ENCODE results near the gene CIZ1.

CIZ1 gene

DNA sequence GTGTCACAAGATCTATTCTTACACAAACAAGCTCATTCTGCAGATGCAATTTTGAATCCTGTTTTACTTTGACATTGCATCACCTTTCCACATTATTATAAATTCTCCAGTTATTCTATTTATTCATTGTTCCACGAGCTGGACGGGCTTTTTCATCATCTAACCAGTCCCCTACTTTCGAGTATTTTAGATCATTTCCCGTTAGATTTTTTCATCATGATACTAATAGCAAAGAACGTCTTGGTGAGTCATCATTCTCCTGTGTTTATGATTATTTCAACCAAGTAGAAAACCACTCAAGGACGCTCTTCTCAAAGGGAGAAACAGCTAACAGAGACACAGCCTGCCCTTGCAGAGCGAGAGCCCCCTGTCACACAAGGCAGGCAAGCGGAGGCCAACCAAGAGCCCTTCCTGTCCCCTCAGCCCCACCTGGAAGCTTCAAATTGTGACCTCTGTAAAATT is 16.2 kb downstream of the CIZ1 start:
- TF ChIP-seq POLR2AphosphoS5 (IDR thresholded peaks at IDR 0.05; ENCODE audit: low read depth, low read length) (no peak), SIN3A (IDR thresholded peaks at IDR 0.05; ENCODE audit: borderline replicate concordance, insufficient read depth, low read length) (no peak), FOXP2 (optimal IDR thresholded peaks at IDR 0.05; ENCODE audit: borderline replicate concordance, extremely low read depth, extremely low read length, insufficient read depth) (no peak), TAF1 (IDR thresholded peaks at IDR 0.05; ENCODE audit: borderline replicate concordance, insufficient read depth, low read length) (no peak)
- TF ChIP-seq, protein P1, sequence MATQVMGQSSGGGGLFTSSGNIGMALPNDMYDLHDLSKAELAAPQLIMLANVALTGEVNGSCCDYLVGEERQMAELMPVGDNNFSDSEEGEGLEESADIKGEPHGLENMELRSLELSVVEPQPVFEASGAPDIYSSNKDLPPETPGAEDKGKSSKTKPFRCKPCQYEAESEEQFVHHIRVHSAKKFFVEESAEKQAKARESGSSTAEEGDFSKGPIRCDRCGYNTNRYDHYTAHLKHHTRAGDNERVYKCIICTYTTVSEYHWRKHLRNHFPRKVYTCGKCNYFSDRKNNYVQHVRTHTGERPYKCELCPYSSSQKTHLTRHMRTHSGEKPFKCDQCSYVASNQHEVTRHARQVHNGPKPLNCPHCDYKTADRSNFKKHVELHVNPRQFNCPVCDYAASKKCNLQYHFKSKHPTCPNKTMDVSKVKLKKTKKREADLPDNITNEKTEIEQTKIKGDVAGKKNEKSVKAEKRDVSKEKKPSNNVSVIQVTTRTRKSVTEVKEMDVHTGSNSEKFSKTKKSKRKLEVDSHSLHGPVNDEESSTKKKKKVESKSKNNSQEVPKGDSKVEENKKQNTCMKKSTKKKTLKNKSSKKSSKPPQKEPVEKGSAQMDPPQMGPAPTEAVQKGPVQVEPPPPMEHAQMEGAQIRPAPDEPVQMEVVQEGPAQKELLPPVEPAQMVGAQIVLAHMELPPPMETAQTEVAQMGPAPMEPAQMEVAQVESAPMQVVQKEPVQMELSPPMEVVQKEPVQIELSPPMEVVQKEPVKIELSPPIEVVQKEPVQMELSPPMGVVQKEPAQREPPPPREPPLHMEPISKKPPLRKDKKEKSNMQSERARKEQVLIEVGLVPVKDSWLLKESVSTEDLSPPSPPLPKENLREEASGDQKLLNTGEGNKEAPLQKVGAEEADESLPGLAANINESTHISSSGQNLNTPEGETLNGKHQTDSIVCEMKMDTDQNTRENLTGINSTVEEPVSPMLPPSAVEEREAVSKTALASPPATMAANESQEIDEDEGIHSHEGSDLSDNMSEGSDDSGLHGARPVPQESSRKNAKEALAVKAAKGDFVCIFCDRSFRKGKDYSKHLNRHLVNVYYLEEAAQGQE (IDR thresholded peaks at IDR 0.05; ENCODE audit: insufficient read depth in 1 of 2, low read depth in 2 of 2, low read length in 2 of 2) = no peak

DNA sequence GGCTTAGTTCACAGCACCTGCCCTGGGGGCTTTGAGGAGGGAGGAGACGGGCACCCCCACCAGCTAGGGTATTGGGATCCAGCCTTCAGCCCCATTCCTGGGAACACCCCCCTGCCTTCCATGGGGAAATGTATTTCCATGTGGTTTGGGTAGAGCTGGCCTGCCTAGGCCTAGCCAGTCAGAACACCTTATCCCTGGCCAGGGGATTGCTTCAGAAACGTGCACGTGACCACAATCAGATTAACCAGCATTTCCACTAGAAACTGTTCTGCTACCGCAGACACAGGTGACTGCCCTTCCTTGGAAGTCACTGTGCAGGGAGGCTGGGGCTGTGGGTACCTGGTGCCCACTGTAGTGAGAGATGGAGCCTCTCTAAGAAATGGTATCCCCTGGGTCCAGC is 17.3 kb downstream of the CIZ1 start:
- TF ChIP-seq POLR2AphosphoS5 (IDR thresholded peaks at IDR 0.05; ENCODE audit: low read depth, low read length) (no peak), FOXP2 (optimal IDR thresholded peaks at IDR 0.05; ENCODE audit: borderline replicate concordance, extremely low read depth, extremely low read length, insufficient read depth) (no peak), TAF1 (IDR thresholded peaks at IDR 0.05; ENCODE audit: borderline replicate concordance, insufficient read depth, low read length) (no peak), SIN3A (IDR thresholded peaks at IDR 0.05; ENCODE audit: borderline replicate concordance, insufficient read depth, low read length) (no peak)
- TF ChIP-seq, protein P1 (IDR thresholded peaks at IDR 0.05; ENCODE audit: insufficient read depth in 1 of 2, low read depth in 2 of 2, low read length in 2 of 2) = no peak

DNA sequence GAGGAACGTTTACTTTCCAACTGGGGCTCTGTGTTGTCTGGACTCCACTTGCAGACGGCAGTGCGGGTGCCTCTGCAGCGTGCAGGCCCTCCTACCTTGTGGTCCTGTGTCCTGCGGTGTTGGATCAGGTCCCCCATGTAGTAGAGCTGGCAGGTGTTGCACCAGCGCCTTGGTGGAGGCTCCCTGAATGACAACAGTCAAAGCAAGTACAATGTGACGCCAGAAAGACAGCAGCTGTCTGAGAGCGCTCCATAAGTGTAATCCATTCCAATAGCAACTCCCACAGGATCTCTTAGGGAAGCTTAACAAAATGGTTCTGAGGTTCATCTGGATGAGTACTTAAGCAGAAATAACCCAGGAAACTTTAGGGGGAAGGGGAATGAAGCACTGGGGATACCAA is 21.4 kb downstream of the CIZ1 start:
- TF ChIP-seq, protein P1 (IDR thresholded peaks at IDR 0.05; ENCODE audit: insufficient read depth in 1 of 2, low read depth in 2 of 2, low read length in 2 of 2) = no peak
- TF ChIP-seq SIN3A (IDR thresholded peaks at IDR 0.05; ENCODE audit: borderline replicate concordance, insufficient read depth, low read length) (no peak), FOXP2 (optimal IDR thresholded peaks at IDR 0.05; ENCODE audit: borderline replicate concordance, extremely low read depth, extremely low read length, insufficient read depth) (no peak), POLR2AphosphoS5 (IDR thresholded peaks at IDR 0.05; ENCODE audit: low read depth, low read length) (no peak), TAF1 (IDR thresholded peaks at IDR 0.05; ENCODE audit: borderline replicate concordance, insufficient read depth, low read length) (no peak)

GRCh38 chr9:128169492-128169891 is 21.9 kb downstream of the CIZ1 start:
- no peak for TF ChIP-seq FOXP2 (optimal IDR thresholded peaks at IDR 0.05; ENCODE audit: borderline replicate concordance, extremely low read depth, extremely low read length, insufficient read depth)
- TF ChIP-seq, protein P1 (IDR thresholded peaks at IDR 0.05; ENCODE audit: insufficient read depth in 1 of 2, low read depth in 2 of 2, low read length in 2 of 2) = no peak
- TF ChIP-seq SIN3A (IDR thresholded peaks at IDR 0.05; ENCODE audit: borderline replicate concordance, insufficient read depth, low read length) = no peak
- no peak for TF ChIP-seq TAF1 (IDR thresholded peaks at IDR 0.05; ENCODE audit: borderline replicate concordance, insufficient read depth, low read length)
- TF ChIP-seq POLR2AphosphoS5 (IDR thresholded peaks at IDR 0.05; ENCODE audit: low read depth, low read length) = no peak

Data from PFSK-1 (cell line).